Testis (tissue), 3 donors: ENCODE results near the gene CA5B. TPM values are rescaled to one million over a fixed set of nuclear protein-coding genes. Genes with fewer than 3 reads are reported as not detected.
A peak's percentile ranks its signal among the peaks of the same experiment; 100 is the strongest.

Experiments used
- DNase-seq: peaks from one replicate; pipeline ENCODE4 v3.0.0-alpha.2; 2019
- H3K27ac ChIP-seq, 2 donors: fragments of 200-600 bp; sonication (generic); one replicate each; pipeline ENCODE4 v1.5.1; 2019
- H3K27me3 ChIP-seq: fragments of 200-600 bp; sonication (generic); one replicate; pipeline ENCODE4 v1.5.1; 2019
- H3K36me3 ChIP-seq: fragments of 200-600 bp; sonication (generic); one replicate; pipeline ENCODE4 v1.5.1; 2017; ENCODE audit warnings: low read depth; ENCODE audit errors: missing control alignments
- H3K4me1 ChIP-seq: fragments of 200-600 bp; sonication (generic); one replicate; pipeline ENCODE4 v1.5.1; 2019
- H3K4me3 ChIP-seq, 2 donors: fragments of 200-600 bp; sonication (generic); one replicate each; pipeline ENCODE4 v1.5.1; 2017 to 2019
- H3K9me3 ChIP-seq: fragments of 200-600 bp; sonication (generic); one replicate; pipeline ENCODE4 v1.5.1; 2017
- CTCF ChIP-seq, 3 experiments: fragments of 450-650 bp in 2 of 3; fragments of 200-600 bp in 1 of 3; sonication (generic) in 1 of 3; IDR thresholded peaks; one replicate each; pipeline ENCODE4 v1.5.1; 2016 to 2019; ENCODE audit warnings: antibody characterized with exemption in 3 of 3, mild to moderate bottlenecking in 2 of 3, moderate library complexity in 1 of 3
- POLR2A ChIP-seq: fragments of 450-650 bp; IDR thresholded peaks from one replicate; pipeline ENCODE4 v1.6.1; 2017; ENCODE audit warnings: antibody characterized with exemption, mild to moderate bottlenecking, moderate library complexity
- WGBS, 2 donors: methylation state at CpG; one replicate each; pipeline ENCODE4 v1.1.5; 2018; 5-methylcytosine and 5-hydroxymethylcytosine counted together
- intact Hi-C: fragments of 100-400 bp; cut with DNase I; formaldehyde crosslinking; loops from one replicate; pipeline ENCODE4 v1.15.1; 2023; ENCODE audit warnings: low total_unique reads
- polyA plus RNA-seq: library from polyadenylated mRNA; stranded (reverse); fragments of 350-450 nt; fragmentation: Illumina TruSeq; extraction: RNeasy Lipid Tissue Mini Kit (QIAGEN cat#74804); gene quantifications from one replicate; pipeline ENCODE4 v1.2.3, GENCODE V29; 2014; ENCODE audit warnings: low read depth, low replicate concordance; ENCODE audit not compliant: insufficient read depth
- total RNA-seq, 2 donors: library from RNA; depleted of rRNA; stranded (reverse); fragments of >200 nt; gene quantifications; one replicate each; pipeline ENCODE4 v1.2.3, GENCODE V29; 2016

The CA5B gene
- total and polyA plus RNA-seq, 3 donors from 2014 or later: 25.1 to 53.1 (median 45.5) TPM

GRCh38 chrX:15814771-15815365, 76.8 kb downstream of the CA5B start:
- no peak for TF ChIP-seq POLR2A
- TF ChIP-seq CTCF (IDR thresholded peaks at IDR 0.05): no peak
- H3K9me3 ChIP-seq: no peaks in the 10 kb centered on the region
- intact Hi-C loops: no loop called here
- H3K4me3 ChIP-seq: no peak overlapping the region
- no peak overlapping the region for H3K27ac ChIP-seq
- no peaks in the 10 kb centered on the region for H3K27me3 ChIP-seq
- 90% methylated on average over 6 of the region's 6 CpGs for WGBS, 2 donors
- DNase-seq: no peak
- H3K36me3 ChIP-seq: no peaks in the 10 kb centered on the region
- no peaks in the 10 kb centered on the region for H3K4me1 ChIP-seq

- TF ChIP-seq POLR2A: no peak
- TF ChIP-seq CTCF (IDR thresholded peaks at IDR 0.05): no peak
- Histone ChIP-seq H3K4me1 (no peaks in the 10 kb centered on the region), H3K4me3 (no peak overlapping the region), H3K36me3 (no peaks in the 10 kb centered on the region), H3K27ac (no peak overlapping the region), H3K9me3 (no peaks in the 10 kb centered on the region), H3K27me3 (no peaks in the 10 kb centered on the region)
- DNase-seq: peak; percentile 23
- intact Hi-C loops: no loop called here
- WGBS, 2 donors: 69 to 84% methylated on average over 7 to 10 of the region's 10 CpGs
These were observed 77.8 kb downstream of the CA5B start for GRCh38 chrX:15815779-15816437.

GRCh38 chrX:15816438-15816809, 78.4 kb downstream of the CA5B start:
- Histone ChIP-seq H3K9me3 (no peaks in the 10 kb centered on the region), H3K36me3 (no peaks in the 10 kb centered on the region), H3K4me1 (no peaks in the 10 kb centered on the region), H3K4me3 (no peak overlapping the region), H3K27me3 (no peaks in the 10 kb centered on the region), H3K27ac (no peak overlapping the region)
- no peak for TF ChIP-seq POLR2A
- TF ChIP-seq CTCF (IDR thresholded peaks at IDR 0.05): no peak
- intact Hi-C loops: no loop called here
- WGBS, 2 donors: 70 to 78% methylated on average over 1 of the region's 1 CpG
- no peak for DNase-seq

GRCh38 chrX:15816886-15817285, 78.8 kb downstream of the CA5B start:
- WGBS, 2 donors: 73 to 80% methylated on average over 4 of the region's 4 CpGs
- DNase-seq: no peak
- H3K27ac ChIP-seq: no peak overlapping the region

More at GRCh38 chrX:15816886-15817285, 78.8 kb downstream of the CA5B start:
- Histone ChIP-seq H3K36me3 (no peaks in the 10 kb centered on the region), H3K27me3 (no peaks in the 10 kb centered on the region), H3K9me3 (no peaks in the 10 kb centered on the region), H3K4me1 (no peaks in the 10 kb centered on the region), H3K4me3 (no peak overlapping the region)
- intact Hi-C loops: no loop called here
- TF ChIP-seq POLR2A (no peak), CTCF (IDR thresholded peaks at IDR 0.05) (no peak)
